Ishikawa (cell line): Measurements from ENCODE around the gene SPATA31A1.
"Not testable (repeated sequence)": the region's sequence is repeated elsewhere in the genome, so short reads cannot be mapped to it uniquely, and the experiment has no call there.

Experiments
- CEBPB ChIP-seq: IDR thresholded peaks from 2 replicates; pipeline ENCODE4 v1.6.1; 2012
- TCF12 ChIP-seq: IDR thresholded peaks from 2 replicates; pipeline ENCODE4 v1.6.1; 2012; ENCODE audit warnings: low read depth
- ZBTB7A ChIP-seq: IDR thresholded peaks from 2 replicates; pipeline ENCODE4 v1.6.1; 2012; ENCODE audit warnings: low read depth

SPATA31A1 gene

GRCh38 chr9:39355369-39355768 lies at the start of gene SPATA31A1:
Gene SPATA31A1, plus strand, starts transcription at chr9:39355669. Its CDS starts 62 bp downstream, at chr9:39355731.
- TF ChIP-seq ZBTB7A, CEBPB, TCF12: not testable (repeated sequence)
